AG09309 (cell line): Measurements from ENCODE around the gene GSTP1.

Experiments
- DNase-seq: peaks from one replicate; pipeline ENCODE4 v3.0.0-alpha.2; 2010; ENCODE audit warnings: low read depth
- H3K4me3 ChIP-seq: 2 replicates; pipeline ENCODE4 v1.5.1; 2011; ENCODE audit warnings: mild to moderate bottlenecking, low read depth, low read length, moderate library complexity; ENCODE audit not compliant: control insufficient read depth
- CTCF ChIP-seq: IDR thresholded peaks from 2 replicates; pipeline ENCODE4 v1.5.1; 2011; ENCODE audit warnings: mild to moderate bottlenecking, low read depth, low read length, inconsistent platforms; ENCODE audit not compliant: insufficient read depth, control insufficient read depth; ENCODE audit errors: missing control alignments

Gene GSTP1

GRCh38 chr11:67634366-67635230, 51.0 kb downstream of the GSTP1 start:
- H3K4me3 ChIP-seq, result no peak overlapping the region
- TF ChIP-seq CTCF, result no peak
- no peak for DNase-seq

GRCh38 chr11:67635231-67635521, 51.6 kb downstream of the GSTP1 start:
- DNase-seq, result no peak
- no peak overlapping the region for H3K4me3 ChIP-seq
- no peak for TF ChIP-seq CTCF
